Stimulated activated CD8-positive, alpha-beta memory T cell treated with anti-CD3 and anti-CD28 coated beads, Interleukin-4, amount 100 ng/mL, for 1 hour (primary cell): ENCODE results near the gene SNTB2.

ENCODE experiments used
- DNase-seq, 2 donors: peaks; one replicate each; pipeline ENCODE4 v3.0.0-alpha.2; 2020; ENCODE audit warnings: low read depth in 2 of 2, low spot score in 1 of 2

SNTB2 gene

DNA sequence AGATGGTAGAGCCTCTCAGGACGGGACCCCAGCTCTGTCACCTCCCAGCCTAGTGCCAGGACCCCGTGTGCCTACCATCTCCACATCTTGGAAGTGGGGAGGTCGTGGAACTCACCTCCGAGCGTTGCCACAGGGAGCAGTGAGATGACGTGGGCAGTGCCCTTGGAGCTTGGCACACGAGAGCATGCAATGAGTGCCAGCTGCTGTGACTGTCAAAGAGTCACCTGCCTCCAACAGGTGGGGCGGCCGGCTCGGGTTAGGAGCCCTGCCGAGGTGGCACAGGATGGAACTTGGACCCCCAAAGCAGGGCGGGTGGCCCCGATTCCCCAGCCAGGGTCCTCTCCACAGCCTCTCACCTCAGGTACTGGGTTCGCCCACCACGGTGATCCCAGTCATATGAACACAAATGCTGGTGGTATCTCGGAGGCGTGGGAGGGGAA lies 129.7 kb downstream of the SNTB2 start:
- no peak for DNase-seq

GRCh38 chr16:69318177-69318910 lies 131.4 kb downstream of the SNTB2 start:
- DNase-seq = no peak

DNA sequence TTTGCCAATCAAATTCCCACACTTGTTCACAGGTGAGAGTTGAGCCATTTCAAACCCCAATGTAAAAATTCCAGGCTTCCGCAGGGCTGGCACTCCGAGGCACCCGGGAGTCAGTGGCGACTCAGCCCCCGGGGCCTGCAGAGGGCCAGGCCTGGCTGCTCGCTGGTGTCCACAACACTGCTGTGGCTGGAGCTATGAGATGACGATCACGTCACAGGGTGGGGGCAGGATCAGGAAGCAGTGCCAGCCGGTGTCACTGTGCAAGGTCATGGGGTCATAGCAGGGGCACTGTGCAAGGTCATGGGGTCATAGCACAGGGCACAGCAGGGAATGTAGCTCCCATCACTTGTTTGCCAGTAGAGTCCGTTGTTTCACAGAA lies 131.9 kb downstream of the SNTB2 start:
- no peak for DNase-seq

DNA sequence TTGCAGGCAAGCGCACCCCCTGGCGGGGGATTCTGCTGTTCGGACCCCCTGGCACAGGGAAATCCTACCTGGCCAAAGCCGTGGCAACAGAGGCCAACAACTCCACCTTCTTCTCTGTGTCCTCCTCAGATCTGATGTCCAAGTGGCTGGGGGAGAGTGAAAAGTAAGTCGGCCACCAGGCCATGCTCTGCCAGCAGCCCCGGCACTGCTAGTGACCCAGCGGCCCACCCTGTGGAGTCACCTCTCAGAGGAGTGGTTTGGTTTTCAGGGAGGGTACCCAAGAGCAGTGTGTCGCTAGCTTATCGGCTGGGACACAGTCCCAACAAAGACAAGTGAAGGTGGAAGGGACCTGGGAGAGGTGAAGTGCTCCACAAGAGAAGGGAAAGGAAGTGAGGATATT lies 132.4 kb downstream of the SNTB2 start:
- no peak for DNase-seq

GRCh38 chr16:69319826-69320739 lies 133.1 kb downstream of the SNTB2 start:
- DNase-seq = no peak

GRCh38 chr16:69320740-69321073 lies 133.7 kb downstream of the SNTB2 start:
- DNase-seq = no peak

GRCh38 chr16:69321080-69321479 lies 134.1 kb downstream of the SNTB2 start:
- DNase-seq = no peak

DNA sequence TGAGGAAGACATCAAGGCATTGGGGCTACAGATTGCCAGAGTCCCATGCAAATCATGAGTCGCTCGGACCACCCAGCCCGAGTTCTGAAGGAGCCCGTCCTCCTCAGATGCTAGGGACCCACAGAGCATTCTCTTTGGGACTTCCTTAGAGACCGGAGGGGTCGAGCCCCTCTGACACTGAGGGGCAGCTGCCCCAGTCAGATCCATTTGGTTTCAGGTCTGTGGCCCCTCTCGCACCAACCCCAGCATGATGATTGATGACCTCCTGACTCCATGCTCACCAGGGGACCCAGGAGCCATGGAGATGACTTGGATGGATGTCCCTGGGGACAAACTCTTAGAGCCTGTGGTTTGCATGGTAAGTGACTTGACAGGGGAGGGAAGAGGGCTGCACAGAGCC lies 135.4 kb downstream of the SNTB2 start:
- DNase-seq = no peak

DNA sequence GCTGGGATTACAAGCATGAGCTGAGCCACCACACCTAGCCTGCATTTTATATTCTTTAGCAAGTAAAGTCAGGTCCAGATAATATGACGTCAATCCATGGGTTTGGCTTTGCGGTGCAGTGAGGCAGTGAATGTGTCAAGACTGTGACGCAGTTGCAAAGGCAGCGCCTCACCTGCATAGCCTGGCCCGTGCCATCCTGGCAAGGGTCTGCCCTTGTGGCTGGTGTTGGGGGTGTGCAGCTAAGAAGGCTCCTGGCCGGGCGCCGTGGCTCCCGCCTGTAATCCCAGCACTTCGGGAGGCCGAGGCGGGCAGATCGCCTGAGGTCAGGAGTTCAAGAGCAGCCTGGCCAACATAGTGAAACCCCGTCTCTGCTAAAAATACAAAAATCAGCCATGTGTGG lies 136.5 kb downstream of the SNTB2 start:
- DNase-seq = no peak

DNA sequence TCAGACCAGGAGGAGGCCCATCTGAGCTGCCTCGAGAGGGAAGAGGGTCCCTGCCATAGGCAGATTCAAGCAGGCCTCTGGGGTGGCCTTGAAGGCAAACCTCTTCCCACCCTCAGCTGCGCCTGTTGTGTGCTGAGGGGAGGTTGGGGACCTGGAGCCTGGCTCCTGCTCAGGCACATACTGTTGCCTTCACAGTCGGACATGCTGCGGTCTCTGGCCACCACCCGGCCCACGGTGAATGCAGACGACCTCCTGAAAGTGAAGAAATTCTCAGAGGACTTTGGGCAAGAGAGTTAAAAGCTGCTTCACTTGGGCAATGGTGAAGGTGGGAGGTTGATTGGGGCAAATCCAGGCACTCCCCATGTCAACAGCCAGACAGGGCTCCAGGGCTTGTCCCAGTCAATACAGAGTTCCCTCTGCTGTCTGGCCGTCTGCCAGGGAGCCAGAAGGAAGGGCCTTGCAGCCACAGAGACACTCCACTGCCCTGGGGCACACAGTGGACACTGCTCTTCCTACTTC lies 137.1 kb downstream of the SNTB2 start:
- DNase-seq = no peak

DNA sequence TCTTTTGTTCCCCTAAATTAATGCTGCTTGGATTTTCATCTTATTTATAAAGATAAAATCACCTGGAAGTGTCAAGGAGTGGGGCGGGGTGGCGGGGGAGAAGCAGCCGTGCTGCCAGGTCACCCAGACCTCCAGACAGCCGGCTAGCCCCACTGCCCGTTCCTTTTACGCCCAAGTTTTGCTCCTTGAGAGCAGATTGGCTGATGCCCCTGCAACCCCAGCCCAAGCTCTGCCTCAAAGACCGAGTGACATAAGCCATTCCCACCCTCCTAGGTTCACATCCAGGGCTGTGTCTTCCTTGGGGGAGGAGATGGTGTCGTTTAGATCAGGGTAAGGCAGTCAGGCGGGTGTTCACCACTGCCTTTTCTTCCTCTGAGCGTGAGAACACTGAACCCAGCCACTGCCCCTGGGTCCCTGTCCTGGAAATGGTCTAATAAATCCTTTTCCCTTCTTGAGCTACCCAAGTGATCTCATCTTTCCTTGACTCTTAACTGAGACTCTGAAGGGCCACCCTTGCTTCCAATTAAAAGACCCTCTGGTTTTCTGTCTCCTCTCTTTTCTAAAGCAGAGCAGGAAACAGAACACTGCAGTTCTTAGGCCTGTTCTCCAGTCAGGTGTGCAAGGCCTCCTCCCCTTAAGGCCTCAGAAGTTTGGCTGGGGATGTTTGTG lies 137.8 kb downstream of the SNTB2 start:
- no peak for DNase-seq

GRCh38 chr16:69325784-69326171 lies 138.8 kb downstream of the SNTB2 start:
- no peak for DNase-seq

DNA sequence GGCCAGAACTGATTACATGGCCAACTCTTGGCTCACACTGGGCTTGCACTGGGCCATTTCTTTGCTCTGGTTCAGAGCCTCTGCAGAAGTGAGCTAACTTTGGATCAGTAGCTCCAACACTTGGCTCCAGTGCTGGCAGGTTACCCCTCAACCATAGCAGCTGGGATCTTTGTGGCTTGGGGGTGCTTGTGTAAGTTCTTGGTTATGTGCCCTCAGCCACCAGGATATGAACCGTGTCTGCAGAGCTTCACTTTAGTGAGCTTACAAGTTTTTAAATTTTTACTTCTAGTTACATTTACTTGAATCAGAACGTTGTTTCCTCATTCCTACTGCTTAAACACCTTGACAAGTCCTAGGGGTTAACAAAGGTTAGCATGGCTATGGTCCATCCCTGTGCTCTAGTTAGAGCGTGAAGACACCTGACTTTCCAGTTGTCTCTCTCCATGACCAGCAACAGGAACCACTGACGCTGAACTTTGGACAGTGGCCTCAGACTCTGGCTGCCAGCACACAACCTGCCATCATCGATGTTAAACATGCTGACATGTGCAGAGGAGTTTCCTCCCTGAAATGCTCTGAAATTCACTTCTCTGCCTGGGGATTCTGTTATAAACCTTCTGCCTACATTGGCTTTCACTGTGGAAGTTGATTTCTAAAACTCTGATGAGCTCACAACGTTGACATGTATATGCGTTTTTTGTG lies 139.4 kb downstream of the SNTB2 start:
- DNase-seq = no peak

DNA sequence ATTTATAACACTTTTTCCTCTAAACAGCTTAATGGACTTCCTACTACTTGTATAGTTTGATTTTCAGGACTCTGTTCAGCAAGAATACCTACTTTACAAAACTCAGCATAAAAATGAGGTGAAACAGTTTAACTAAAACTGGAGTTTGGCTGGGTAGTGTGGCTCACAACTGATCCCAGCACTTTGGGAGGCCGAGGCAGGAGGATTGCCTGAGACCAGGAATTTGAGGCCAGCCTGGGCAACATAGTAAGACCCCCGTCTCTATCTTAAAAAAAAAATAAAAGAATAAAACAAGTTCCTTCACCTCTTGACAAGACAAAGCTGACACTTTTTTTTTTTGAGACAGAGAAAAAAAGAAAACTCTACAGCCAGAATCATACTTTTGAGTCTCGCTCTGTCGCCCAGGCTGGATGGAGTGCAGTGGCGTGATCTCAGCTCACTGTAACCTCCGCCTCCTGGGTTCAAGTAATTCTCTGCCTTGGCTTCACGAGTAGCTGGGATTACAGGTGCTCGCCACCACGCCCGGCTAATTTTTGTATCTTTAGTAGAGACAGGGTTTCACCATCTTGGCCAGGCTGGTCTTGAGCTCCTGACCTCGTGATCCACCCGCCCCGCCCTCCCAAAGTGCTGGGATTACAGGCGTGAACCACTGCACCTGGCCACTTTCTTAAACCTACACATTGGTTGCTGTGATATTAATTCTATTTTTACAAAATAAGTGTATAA lies 140.8 kb downstream of the SNTB2 start:
- no peak for DNase-seq

- DNase-seq = no peak
These were observed 141.9 kb downstream of the SNTB2 start for GRCh38 chr16:69328854-69329316.

- DNase-seq = peak in 1 of 2 donors; percentile 21
These were observed 142.7 kb downstream of the SNTB2 start for GRCh38 chr16:69329369-69330285.

DNA sequence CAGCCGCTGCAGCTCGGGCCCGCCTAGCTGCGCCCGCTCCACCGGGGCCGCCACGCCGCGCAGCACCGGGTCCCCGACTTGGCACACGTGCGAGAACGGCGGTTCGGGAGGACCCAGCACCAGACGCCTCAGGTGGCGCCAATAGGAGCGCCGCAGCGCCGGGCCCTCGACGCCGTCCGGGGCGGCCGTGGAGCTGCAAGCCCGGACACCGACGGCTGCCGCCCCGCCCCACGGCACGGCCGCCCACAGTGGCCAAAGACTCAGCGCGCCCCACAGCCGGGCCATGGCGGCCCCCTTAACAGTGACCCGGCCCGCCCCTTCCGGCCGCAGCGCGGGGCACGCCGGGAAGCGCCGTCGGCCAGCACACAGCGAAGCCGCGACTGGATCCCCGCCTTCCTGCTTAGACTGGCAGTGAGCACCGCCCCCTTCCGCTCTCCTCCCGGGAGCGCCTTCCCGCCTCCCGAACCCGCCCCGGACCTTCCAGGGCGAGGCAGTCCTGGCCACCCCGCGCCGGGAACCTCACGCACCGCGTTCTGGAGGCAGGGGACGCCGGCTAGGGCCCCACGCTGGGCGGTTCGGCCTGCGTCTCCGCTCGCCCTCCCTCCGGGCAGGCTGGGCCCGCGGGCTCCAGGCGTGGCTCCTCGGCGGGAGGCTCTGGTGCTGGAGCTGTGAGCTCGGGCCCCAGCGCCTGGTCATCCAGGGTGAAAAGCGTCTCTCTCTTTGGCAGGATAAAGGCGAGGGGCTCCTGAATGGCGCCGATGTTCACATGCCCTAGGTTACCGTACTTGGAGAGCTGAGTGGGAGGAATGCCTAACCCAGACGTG lies 143.5 kb downstream of the SNTB2 start, which contains the start of gene PDF:
PDF (minus strand) TSS at position 303 of the 824 bp plus-strand sequence; CDS start at position 285, 18 bp downstream.
- DNase-seq = peak; percentile 59 to 65

- no peak for DNase-seq
These were observed 147.7 kb downstream of the SNTB2 start for GRCh38 chr16:69334696-69335095.
